H9 (cell line): Measurements from ENCODE around the gene ACP2. TPM values are rescaled to one million over a fixed set of nuclear protein-coding genes. Genes with fewer than 3 reads are reported as not detected.

ENCODE experiments used
- DNase-seq: peaks from one replicate; pipeline ENCODE4 v3.0.0-alpha.2; 2017
- H2AFZ ChIP-seq: one replicate; pipeline ENCODE4 v1.6.1; 2013; ENCODE audit warnings: mild to moderate bottlenecking, low read length, control low read depth, moderate library complexity
- H2AK5ac ChIP-seq: 2 replicates; pipeline ENCODE4 v1.6.1; 2013; ENCODE audit warnings: low read length, control low read depth, mixed read lengths; ENCODE audit not compliant: insufficient read length
- H2BK120ac ChIP-seq: one replicate; pipeline ENCODE4 v1.6.1; 2013; ENCODE audit warnings: low read depth, mild to moderate bottlenecking, low read length, control low read depth, inconsistent platforms; ENCODE audit not compliant: poor library complexity, severe bottlenecking
- H2BK12ac ChIP-seq: 2 replicates; pipeline ENCODE4 v1.6.1; 2013; ENCODE audit warnings: low read length, control low read depth, mixed read lengths, low read depth; ENCODE audit not compliant: insufficient read length
- H2BK15ac ChIP-seq: 2 replicates; pipeline ENCODE4 v1.6.1; 2013; ENCODE audit warnings: low read depth, low read length, control low read depth
- H2BK20ac ChIP-seq: one replicate; pipeline ENCODE4 v1.6.1; 2013; ENCODE audit warnings: low read depth, mild to moderate bottlenecking, low read length, control low read depth, inconsistent platforms; ENCODE audit not compliant: poor library complexity, severe bottlenecking
- H2BK5ac ChIP-seq: 2 replicates; pipeline ENCODE4 v1.6.1; 2013; ENCODE audit warnings: low read length, control low read depth, mixed read lengths; ENCODE audit not compliant: insufficient read length
- H3K14ac ChIP-seq: 2 replicates; pipeline ENCODE4 v1.6.1; 2013; ENCODE audit warnings: low read length, control low read depth; ENCODE audit not compliant: insufficient read depth
- H3K18ac ChIP-seq: 2 replicates; pipeline ENCODE4 v1.6.1; 2013; ENCODE audit warnings: low read depth, mild to moderate bottlenecking, mixed read lengths, low read length, control low read depth; ENCODE audit not compliant: insufficient read length
- H3K23ac ChIP-seq: 2 replicates; pipeline ENCODE4 v1.6.1; 2013; ENCODE audit warnings: low read length, control low read depth, mixed read lengths, low read depth; ENCODE audit not compliant: insufficient read length
- H3K23me2 ChIP-seq: 2 replicates; pipeline ENCODE4 v1.6.1; 2013; ENCODE audit warnings: low read depth, mild to moderate bottlenecking, mixed read lengths, low read length, control low read depth; ENCODE audit not compliant: insufficient read length, poor library complexity, severe bottlenecking
- H3K27ac ChIP-seq: 2 replicates; pipeline ENCODE4 v1.5.1; 2013; ENCODE audit warnings: low read length, control low read depth, mixed read lengths, low read depth; ENCODE audit not compliant: insufficient read length
- H3K27me3 ChIP-seq: 2 replicates; pipeline ENCODE4 v1.6.1; 2013; ENCODE audit warnings: low read length, control low read depth, inconsistent platforms; ENCODE audit not compliant: insufficient read depth
- H3K4ac ChIP-seq: 2 replicates; pipeline ENCODE4 v1.6.1; 2013; ENCODE audit warnings: low read depth, mild to moderate bottlenecking, control low read depth, inconsistent platforms, low read length, moderate library complexity
- H3K4me1 ChIP-seq: 2 replicates; pipeline ENCODE4 v1.6.1; 2013; ENCODE audit warnings: low read length, control low read depth, inconsistent platforms; ENCODE audit not compliant: insufficient read depth
- H3K4me2 ChIP-seq: 2 replicates; pipeline ENCODE4 v1.6.1; 2013; ENCODE audit warnings: low read length, control low read depth, mixed read lengths; ENCODE audit not compliant: insufficient read length, insufficient read depth
- H3K56ac ChIP-seq: 2 replicates; pipeline ENCODE4 v1.6.1; 2013; ENCODE audit warnings: low read depth, mild to moderate bottlenecking, mixed read lengths, low read length, control low read depth; ENCODE audit not compliant: insufficient read length
- H3K79me1 ChIP-seq: 2 replicates; pipeline ENCODE4 v1.6.1; 2013; ENCODE audit warnings: low read depth, mild to moderate bottlenecking, moderate library complexity, low read length, control low read depth, inconsistent platforms; ENCODE audit not compliant: insufficient read depth, poor library complexity, severe bottlenecking
- H3K79me2 ChIP-seq: 2 replicates; pipeline ENCODE4 v1.6.1; 2013; ENCODE audit warnings: low read length, control low read depth, inconsistent platforms; ENCODE audit not compliant: insufficient read depth
- H3K9ac ChIP-seq: 2 replicates; pipeline ENCODE4 v1.6.1; 2013; ENCODE audit warnings: low read length, control low read depth, mixed read lengths; ENCODE audit not compliant: insufficient read length; ENCODE audit errors: extremely low read depth
- H3K9me3 ChIP-seq: one replicate; pipeline ENCODE4 v1.6.1; 2013; ENCODE audit warnings: low read depth, low read length, inconsistent platforms; ENCODE audit not compliant: control insufficient read depth
- H3T11ph ChIP-seq: one replicate; pipeline ENCODE4 v1.6.1; 2013; ENCODE audit warnings: mild to moderate bottlenecking, low read length, control low read depth, inconsistent platforms
- H4K20me1 ChIP-seq: one replicate; pipeline ENCODE4 v1.6.1; 2013; ENCODE audit not compliant: control insufficient read depth, insufficient read length, insufficient read depth
- H4K5ac ChIP-seq: 2 replicates; pipeline ENCODE4 v1.6.1; 2013; ENCODE audit warnings: low read depth, mild to moderate bottlenecking, mixed read lengths, low read length, control low read depth; ENCODE audit not compliant: insufficient read length
- H4K8ac ChIP-seq: replicated peaks from 2 replicates; pipeline ENCODE4 v1.6.1; 2013; ENCODE audit warnings: low read length, control low read depth, mixed read lengths, low read depth; ENCODE audit not compliant: insufficient read length
- H4K91ac ChIP-seq: 2 replicates; pipeline ENCODE4 v1.6.1; 2013; ENCODE audit warnings: low read depth, mild to moderate bottlenecking, moderate library complexity, mixed read lengths, low read length, control low read depth; ENCODE audit not compliant: insufficient read length
- H3K27ac Mint-ChIP-seq, 3 experiments: 2 replicates in 2 of 3; 3 replicates in 1 of 3; pipeline ENCODE4 v1.8.0; 2020 to 2021; ENCODE audit warnings: mixed read lengths in 3 of 3, mild to moderate bottlenecking in 1 of 3, moderate library complexity in 1 of 3
- H3K27me3 Mint-ChIP-seq: 2 replicates; pipeline ENCODE4 v1.8.0; 2021; ENCODE audit warnings: low read depth, mild to moderate bottlenecking, moderate library complexity, mixed read lengths
- H3K36me3 Mint-ChIP-seq, 3 experiments: 2 replicates in 2 of 3; 3 replicates in 1 of 3; pipeline ENCODE4 v1.8.0; 2020 to 2021; ENCODE audit warnings: low read depth in 3 of 3, mixed read lengths in 3 of 3; ENCODE audit not compliant: insufficient read depth in 1 of 3
- H3K4me1 Mint-ChIP-seq, 2 experiments: 2 replicates each; pipeline ENCODE4 v1.8.0; 2020; ENCODE audit warnings: mixed read lengths in 2 of 2
- H3K4me3 Mint-ChIP-seq, 2 experiments: 2 replicates in 1 of 2; 3 replicates in 1 of 2; pipeline ENCODE4 v1.8.0; 2020 to 2021; ENCODE audit warnings: mild to moderate bottlenecking in 2 of 2, mixed read lengths in 2 of 2, moderate library complexity in 1 of 2
- H3K9me3 Mint-ChIP-seq, 2 experiments: 2 replicates in 1 of 2; 3 replicates in 1 of 2; pipeline ENCODE4 v1.8.0; 2020; ENCODE audit warnings: mild to moderate bottlenecking in 2 of 2, mixed read lengths in 2 of 2, moderate library complexity in 1 of 2
- WGBS: extraction: QIAGEN DNeasy Blood & Tissue Kit; methylation state at CpG from one replicate; pipeline ENCODE4 v1.1.7; 2013; ENCODE audit warnings: missing lambda C conversion rate, low lambda C conversion rate, mixed read lengths; ENCODE audit not compliant: insufficient read length; ENCODE audit errors: extremely low coverage; 5-methylcytosine and 5-hydroxymethylcytosine counted together
- total RNA-seq: library from RNA; stranded (reverse); gene quantifications from 2 replicates; pipeline ENCODE4 v1.2.1, GENCODE V29; 2021
- TF ChIP-seq, protein P1 (sequence below): fragments of 200-600 bp; sonication (generic); conservative IDR thresholded peaks from 3 replicates; pipeline ENCODE4 v1.8.0; 2021; ENCODE audit warnings: antibody characterized with exemption, mild to moderate bottlenecking

ACP2 gene
- total RNA-seq, 1 experiment from 2014 or later, result 29.5 TPM

- no peak overlapping the region for H3K56ac ChIP-seq
- H3K4me1 ChIP-seq, result no peaks in the 10 kb centered on the region
- no peak overlapping the region for H2BK20ac ChIP-seq
- no CpG with 5 or more reads among the region's 3 CpGs for WGBS
- no peaks in the 10 kb centered on the region for H3K9me3 ChIP-seq
- H3K4me2 ChIP-seq, result no peak overlapping the region
- no peak overlapping the region for H2BK120ac ChIP-seq
- H3K4me1 Mint-ChIP-seq, result peaks cover 2 to 20% of the 10 kb centered on the region in 2 experiments; a peak in 3 of 4 replicates
- no peak overlapping the region for H3K14ac ChIP-seq
- H3K27ac ChIP-seq, result no peak overlapping the region
- no peaks in the 10 kb centered on the region for H3K27me3 ChIP-seq
- no peak overlapping the region for H4K8ac ChIP-seq
- no peak overlapping the region for H3K18ac ChIP-seq
- no peak for DNase-seq
- H3K27me3 Mint-ChIP-seq, result no peaks in the 10 kb centered on the region
- no peak overlapping the region for H3K9ac ChIP-seq
- H2BK12ac ChIP-seq, result no peak overlapping the region
- H3K4me3 Mint-ChIP-seq, result no peak overlapping the region
- H3K36me3 Mint-ChIP-seq, result peaks cover 35 to 79% (median 66%) of the 10 kb centered on the region in 3 experiments; a peak in 6 of 7 replicates
- no peak overlapping the region for H3K27ac Mint-ChIP-seq
- no peak overlapping the region for H2AFZ ChIP-seq
- no peak overlapping the region for H2BK5ac ChIP-seq
- no peak overlapping the region for H3K4ac ChIP-seq
- no peaks in the 10 kb centered on the region for H3K79me1 ChIP-seq
- H2BK15ac ChIP-seq, result no peak overlapping the region
- no peaks in the 10 kb centered on the region for H4K20me1 ChIP-seq
- H2AK5ac ChIP-seq, result no peak overlapping the region
- H4K5ac ChIP-seq, result no peak overlapping the region
- no peaks in the 10 kb centered on the region for H3K23me2 ChIP-seq
- H3K9me3 Mint-ChIP-seq, result no peaks in the 10 kb centered on the region
- H3T11ph ChIP-seq, result no peak overlapping the region
- H3K23ac ChIP-seq, result no peak overlapping the region
- no peak overlapping the region for H4K91ac ChIP-seq
- peaks cover under 1% of the 10 kb centered on the region; the same call in 1 of the 2 replicates for H3K79me2 ChIP-seq
- TF ChIP-seq, protein P1, sequence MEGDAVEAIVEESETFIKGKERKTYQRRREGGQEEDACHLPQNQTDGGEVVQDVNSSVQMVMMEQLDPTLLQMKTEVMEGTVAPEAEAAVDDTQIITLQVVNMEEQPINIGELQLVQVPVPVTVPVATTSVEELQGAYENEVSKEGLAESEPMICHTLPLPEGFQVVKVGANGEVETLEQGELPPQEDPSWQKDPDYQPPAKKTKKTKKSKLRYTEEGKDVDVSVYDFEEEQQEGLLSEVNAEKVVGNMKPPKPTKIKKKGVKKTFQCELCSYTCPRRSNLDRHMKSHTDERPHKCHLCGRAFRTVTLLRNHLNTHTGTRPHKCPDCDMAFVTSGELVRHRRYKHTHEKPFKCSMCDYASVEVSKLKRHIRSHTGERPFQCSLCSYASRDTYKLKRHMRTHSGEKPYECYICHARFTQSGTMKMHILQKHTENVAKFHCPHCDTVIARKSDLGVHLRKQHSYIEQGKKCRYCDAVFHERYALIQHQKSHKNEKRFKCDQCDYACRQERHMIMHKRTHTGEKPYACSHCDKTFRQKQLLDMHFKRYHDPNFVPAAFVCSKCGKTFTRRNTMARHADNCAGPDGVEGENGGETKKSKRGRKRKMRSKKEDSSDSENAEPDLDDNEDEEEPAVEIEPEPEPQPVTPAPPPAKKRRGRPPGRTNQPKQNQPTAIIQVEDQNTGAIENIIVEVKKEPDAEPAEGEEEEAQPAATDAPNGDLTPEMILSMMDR, result no peak
Observed at GRCh38 chr11:47278058-47278457, 29.4 kb upstream of the ACP2 start.
